Gastroesophageal sphincter (tissue), 4 donors: Measurements from ENCODE around the gene TMEM203. TPM values are rescaled to one million over a fixed set of nuclear protein-coding genes. Genes with fewer than 3 reads are reported as not detected.

Source experiments
- ATAC-seq: fragments of 150-250 bp; one replicate; pipeline ENCODE4 v1.9.1; 2016; ENCODE audit warnings: mild to moderate bottlenecking, moderate library complexity
- H3K27ac ChIP-seq, 4 donors: fragments of 200-600 bp; sonication (generic) in 3 of 4; 1 replicate in 3 of 4; 2 replicates in 1 of 4; pipeline ENCODE4 v1.5.1; 2016 to 2019
- H3K27me3 ChIP-seq: fragments of 200-600 bp; sonication (generic); one replicate; pipeline ENCODE4 v1.5.1; 2019
- H3K36me3 ChIP-seq, 2 donors: fragments of 200-600 bp; sonication (generic); one replicate each; pipeline ENCODE4 v1.5.1; 2019; ENCODE audit warnings: control low read depth in 1 of 2
- H3K4me1 ChIP-seq, 3 donors: fragments of 200-600 bp; sonication (generic); 1 replicate in 2 of 3; 2 replicates in 1 of 3; pipeline ENCODE4 v1.5.1; 2016 to 2019; ENCODE audit warnings: control low read depth in 2 of 3
- H3K4me3 ChIP-seq, 2 donors: fragments of 200-600 bp; sonication (generic); one replicate each; pipeline ENCODE4 v1.5.1; 2019; ENCODE audit warnings: mild to moderate bottlenecking in 1 of 2, moderate library complexity in 1 of 2
- H3K9me3 ChIP-seq, 3 donors: fragments of 200-600 bp; sonication (generic); one replicate each; pipeline ENCODE4 v1.5.1; 2017 to 2019; ENCODE audit warnings: control low read depth in 2 of 3
- CTCF ChIP-seq, 4 experiments: fragments of 200-600 bp in 2 of 4; fragments of 450-650 bp in 2 of 4; sonication (generic) in 1 of 4; IDR thresholded peaks; one replicate each; pipeline ENCODE4 v1.5.1; 2017 to 2019; ENCODE audit warnings: antibody characterized with exemption in 4 of 4, mild to moderate bottlenecking in 2 of 4, moderate library complexity in 2 of 4
- EP300 ChIP-seq: sonication (generic); formaldehyde crosslinking; IDR thresholded peaks from one replicate; pipeline ENCODE4 v1.6.1; 2017; ENCODE audit warnings: antibody characterized with exemption, mild to moderate bottlenecking
- POLR2A ChIP-seq, 2 donors: fragments of 450-650 bp; IDR thresholded peaks; one replicate each; pipeline ENCODE4 v1.6.1; 2017; ENCODE audit warnings: antibody characterized with exemption in 2 of 2, mild to moderate bottlenecking in 2 of 2, moderate library complexity in 1 of 2
- POLR2AphosphoS5 ChIP-seq: sonication (generic); formaldehyde crosslinking; IDR thresholded peaks from one replicate; pipeline ENCODE4 v1.6.1; 2017; ENCODE audit warnings: antibody characterized with exemption
- WGBS, 2 donors: methylation state at CpG; one replicate each; pipeline ENCODE4 v1.1.5; 2018; ENCODE audit warnings: low coverage in 1 of 2; 5-methylcytosine and 5-hydroxymethylcytosine counted together
- total RNA-seq, 4 donors: library from RNA; depleted of rRNA; stranded (reverse); fragments of >200 nt; gene quantifications; one replicate each; pipeline ENCODE4 v1.1.0, GENCODE V29; 2016

The TMEM203 gene
- total RNA-seq, 4 donors from 2014 or later = 21.9 to 36.1 (median 29.1) TPM

- no peak for ATAC-seq
- WGBS, 2 donors = no CpG with 5 or more reads among the region's 14 CpGs
- no peak within 1 kb of the TSS for H3K4me3 ChIP-seq
- no peak within 1 kb of the TSS for H3K27ac ChIP-seq
- no peaks in the 10 kb centered on the region for H3K9me3 ChIP-seq
- no peaks in the 10 kb centered on the region for H3K36me3 ChIP-seq
- no peak for TF ChIP-seq POLR2A (IDR thresholded peaks at IDR 0.05)
- TF ChIP-seq CTCF (IDR thresholded peaks at IDR 0.05) = no peak
- TF ChIP-seq POLR2AphosphoS5 = no peak
- no peak for TF ChIP-seq EP300
- peaks cover 90% of the 10 kb centered on the region for H3K27me3 ChIP-seq
- peaks cover 0 to 20% (median 6%) of the 10 kb centered on the region in 3 donors for H3K4me1 ChIP-seq
Observed at GRCh38 chr9:137230705-137231371, 25.4 kb upstream of the TMEM203 start, which contains the start of gene SLC34A3. TSS of gene SLC34A3 (plus strand) at chr9:137230901. CDS start at chr9:137231703, 802 bp downstream.

GRCh38 chr9:137229903-137230704, 24.7 kb upstream of the TMEM203 start:
- H3K4me1 ChIP-seq = peaks cover 0 to 13% (median 3%) of the 10 kb centered on the region in 3 donors
- no peaks in the 10 kb centered on the region for H3K9me3 ChIP-seq
- H3K36me3 ChIP-seq = no peaks in the 10 kb centered on the region
- no peak for TF ChIP-seq POLR2AphosphoS5
- no peak for TF ChIP-seq POLR2A (IDR thresholded peaks at IDR 0.05)
- no peak for TF ChIP-seq CTCF (IDR thresholded peaks at IDR 0.05)
- no peak for TF ChIP-seq EP300
- peaks cover 90% of the 10 kb centered on the region for H3K27me3 ChIP-seq
- no peak overlapping the region for H3K4me3 ChIP-seq
- ATAC-seq = no peak
- 53% methylated on average over 2 of the region's 31 CpGs; no CpG with 5 or more reads in 1 of the 2 donors for WGBS, 2 donors
- no peak overlapping the region for H3K27ac ChIP-seq

GRCh38 chr9:137228968-137229896, 23.8 kb upstream of the TMEM203 start:
- WGBS, 2 donors = no CpG with 5 or more reads among the region's 27 CpGs
- Histone ChIP-seq H3K36me3 (no peaks in the 10 kb centered on the region), H3K27ac (no peak overlapping the region), H3K27me3 (peaks cover 83% of the 10 kb centered on the region), H3K4me3 (no peak overlapping the region), H3K9me3 (no peaks in the 10 kb centered on the region), H3K4me1 (peaks cover 0 to 18% (median 4%) of the 10 kb centered on the region in 3 donors)
- no peak for ATAC-seq
- no peak for TF ChIP-seq CTCF (IDR thresholded peaks at IDR 0.05)

GRCh38 chr9:137228506-137228967, 23.1 kb upstream of the TMEM203 start:
- ATAC-seq = no peak
- peaks cover 0 to 23% (median 8%) of the 10 kb centered on the region in 3 donors for H3K4me1 ChIP-seq
- no peaks in the 10 kb centered on the region for H3K9me3 ChIP-seq
- no CpG with 5 or more reads among the region's 29 CpGs for WGBS, 2 donors
- H3K4me3 ChIP-seq = no peak overlapping the region
- H3K27ac ChIP-seq = no peak overlapping the region
- H3K27me3 ChIP-seq = peaks cover 76% of the 10 kb centered on the region
- no peaks in the 10 kb centered on the region for H3K36me3 ChIP-seq
- no peak for TF ChIP-seq CTCF (IDR thresholded peaks at IDR 0.05)
- TF ChIP-seq POLR2A (IDR thresholded peaks at IDR 0.05) = no peak
- no peak for TF ChIP-seq POLR2AphosphoS5
- no peak for TF ChIP-seq EP300
